HCT116 (cell line): ENCODE measurements around the gene AK5. TPM values are rescaled to one million over a fixed set of nuclear protein-coding genes. Genes with fewer than 3 reads are reported as not detected.

Experiments
- ATAC-seq: fragments of 200-7000 bp; cut with Tn5 transposase; 2 replicates; pipeline ENCODE4 v1.9.1; 2020; ENCODE audit warnings: mild to moderate bottlenecking, moderate library complexity
- BruUV-seq: library from RNA; stranded (reverse); fragments of 400-500 nt; replicated peaks from 2 replicates; lab custom pipeline; 2021; lab: Mats Ljungman, UMichigan
- CTCF ChIA-PET: fragments of 300-600 bp; sonication (Branson Sonifier 250); formaldehyde crosslinking; loops from one replicate; lab custom pipeline; 2021; ENCODE audit warnings: antibody characterized with exemption; lab: Charles Lee
- POLR2A ChIA-PET: fragments of 300-600, 350-600 bp; sonication (Branson Sonifier 250); formaldehyde crosslinking; loops from one replicate; lab custom pipeline; 2021; ENCODE audit warnings: antibody characterized with exemption; lab: Charles Lee
- RAD21 ChIA-PET, 2 experiments: fragments of 300-600 bp; sonication (Branson Sonifier 250); formaldehyde crosslinking; loops; one replicate each; lab custom pipeline; 2023; ENCODE audit warnings: low total read pairs in 2 of 2; ENCODE audit not compliant: uncharacterized antibody in 2 of 2, unreplicated experiment in 2 of 2, low non-redundant PET in 1 of 2; lab: Charles Lee
- DNase-seq: peaks from one replicate; pipeline ENCODE4 v3.0.0-alpha.2; 2010; ENCODE audit warnings: low read depth, low spot score
- H2AFZ ChIP-seq: fragments of 200-600 bp; shearing (Covaris generic), sonication (generic); 2 replicates; pipeline ENCODE4 v1.6.1; 2017; ENCODE audit warnings: low read depth, mixed run types, mixed read lengths, antibody characterized with exemption, low read length; ENCODE audit not compliant: poor library complexity, severe bottlenecking
- H3K27ac ChIP-seq: 2 replicates; pipeline ENCODE4 v1.5.1; 2012; ENCODE audit warnings: low read depth, low read length
- H3K27me3 ChIP-seq: fragments of 200-600 bp; sonication (generic); 2 replicates; pipeline ENCODE4 v1.6.1; 2016; ENCODE audit warnings: mixed run types, low read length, mixed read lengths; ENCODE audit not compliant: insufficient read depth
- H3K36me3 ChIP-seq, 2 experiments: fragments of 200-500 bp in 1 of 2; fragments of 200-600 bp in 1 of 2; sonication (Bioruptor generic) in 1 of 2; sonication (generic) in 1 of 2; 2 replicates each; pipeline versions ENCODE4 v1.5.1 to v1.6.1; 2014 to 2016; ENCODE audit warnings: low read length in 2 of 2, inconsistent platforms in 1 of 2, mixed read lengths in 1 of 2, mixed run types in 1 of 2; ENCODE audit not compliant: insufficient read depth in 2 of 2, control insufficient read depth in 1 of 2
- H3K4me1 ChIP-seq, 2 experiments: fragments of 200-600 bp in 1 of 2; sonication (generic) in 1 of 2; 2 replicates each; pipeline versions ENCODE4 v1.5.1 to v1.6.1; 2012 to 2017; ENCODE audit warnings: low read length in 2 of 2, inconsistent platforms in 1 of 2, mild to moderate bottlenecking in 1 of 2, mixed read lengths in 1 of 2, mixed run types in 1 of 2, moderate library complexity in 1 of 2; ENCODE audit not compliant: insufficient read depth in 2 of 2, control insufficient read depth in 1 of 2
- H3K4me2 ChIP-seq: fragments of 200-600 bp; sonication (generic); 2 replicates; pipeline ENCODE4 v1.6.1; 2017; ENCODE audit warnings: mixed run types, low read length, mixed read lengths
- H3K4me3 ChIP-seq, 2 experiments: fragments of 200-600 bp in 1 of 2; sonication (generic) in 1 of 2; replicated peaks in 1 of 2; 2 replicates each; pipeline ENCODE4 v1.5.1; 2011 to 2016; ENCODE audit warnings: low read length in 2 of 2, control low read depth in 1 of 2, low read depth in 1 of 2, mild to moderate bottlenecking in 1 of 2, mixed read lengths in 1 of 2, mixed run types in 1 of 2
- H3K79me2 ChIP-seq: fragments of 200-600 bp; sonication (generic); 2 replicates; pipeline ENCODE4 v1.6.1; 2017; ENCODE audit warnings: mild to moderate bottlenecking, mixed run types, low read length, moderate library complexity, mixed read lengths; ENCODE audit not compliant: insufficient read depth
- H3K9ac ChIP-seq: fragments of 200-600 bp; sonication (generic); 2 replicates; pipeline ENCODE4 v1.6.1; 2016; ENCODE audit warnings: low read length, mixed read lengths
- H3K9me2 ChIP-seq: fragments of 200-600 bp; sonication (generic), shearing (Covaris generic); 2 replicates; pipeline ENCODE4 v1.6.1; 2017; ENCODE audit warnings: mixed run types, mild to moderate bottlenecking, moderate library complexity; ENCODE audit not compliant: insufficient read depth
- H3K9me3 ChIP-seq, 2 experiments: fragments of 200-500 bp in 1 of 2; fragments of 200-600 bp in 1 of 2; sonication (Bioruptor generic) in 1 of 2; sonication (generic) in 1 of 2; 2 replicates each; pipeline ENCODE4 v1.6.1; 2014 to 2017; ENCODE audit warnings: low read length in 2 of 2, mixed read lengths in 2 of 2, inconsistent platforms in 1 of 2, low read depth in 1 of 2, mild to moderate bottlenecking in 1 of 2, mixed run types in 1 of 2, moderate library complexity in 1 of 2; ENCODE audit not compliant: control insufficient read depth in 1 of 2, insufficient read depth in 1 of 2
- H4K20me1 ChIP-seq: fragments of 200-600 bp; sonication (generic), shearing (Covaris generic); 2 replicates; pipeline ENCODE4 v1.6.1; 2017; ENCODE audit warnings: mixed run types, mild to moderate bottlenecking, moderate library complexity; ENCODE audit not compliant: insufficient read depth
- CBX3 ChIP-seq: IDR thresholded peaks from 2 replicates; pipeline ENCODE4 v1.6.1; 2012; ENCODE audit warnings: low read depth
- CEBPB ChIP-seq: IDR thresholded peaks from 2 replicates; pipeline ENCODE4 v1.6.1; 2012; ENCODE audit warnings: low read depth
- EGR1 ChIP-seq: IDR thresholded peaks from 2 replicates; pipeline ENCODE4 v1.6.1; 2012; ENCODE audit warnings: low read depth
- ELF1 ChIP-seq: IDR thresholded peaks from 2 replicates; pipeline ENCODE4 v1.6.1; 2012; ENCODE audit warnings: low read depth, borderline replicate concordance
- EZH2 ChIP-seq: fragments of 200-600 bp; sonication (generic); IDR thresholded peaks from 2 replicates; pipeline ENCODE4 v1.6.1; 2017; ENCODE audit warnings: antibody characterized with exemption, mixed run types
- EZH2phosphoT487 ChIP-seq: fragments of 200-600 bp; IDR thresholded peaks from 2 replicates; pipeline ENCODE4 v1.6.1; 2018; ENCODE audit warnings: antibody characterized with exemption, borderline replicate concordance
- FOSL1 ChIP-seq: IDR thresholded peaks from 2 replicates; pipeline ENCODE4 v1.6.1; 2012; ENCODE audit warnings: low read depth
- POLR2A ChIP-seq: IDR thresholded peaks from 2 replicates; pipeline ENCODE4 v1.7.0; 2011; ENCODE audit warnings: borderline replicate concordance; ENCODE audit not compliant: insufficient read depth, insufficient read length; ENCODE audit errors: extremely low read depth
- POLR2AphosphoS5 ChIP-seq: IDR thresholded peaks from 2 replicates; pipeline ENCODE4 v1.6.1; 2011; ENCODE audit warnings: mild to moderate bottlenecking, low read depth, low read length, moderate library complexity
- RAD21 ChIP-seq: IDR thresholded peaks from 2 replicates; pipeline ENCODE4 v1.6.1; 2012; ENCODE audit warnings: low read depth, mild to moderate bottlenecking
- SIN3A ChIP-seq: IDR thresholded peaks from 2 replicates; pipeline ENCODE4 v1.6.1; 2012; ENCODE audit warnings: low read depth
- SRF ChIP-seq: IDR thresholded peaks from 2 replicates; pipeline ENCODE4 v1.6.1; 2012; ENCODE audit warnings: low read depth
- TCF7L2 ChIP-seq: IDR thresholded peaks from 2 replicates; pipeline ENCODE4 v1.7.0; 2011; ENCODE audit warnings: borderline replicate concordance, inconsistent platforms; ENCODE audit not compliant: insufficient read depth, insufficient read length; ENCODE audit errors: extremely low read depth
- ZFX ChIP-seq: fragments of 450-650 bp; IDR thresholded peaks from 2 replicates; pipeline ENCODE4 v1.6.1; 2017
- ZNF274 ChIP-seq: fragments of 200-500 bp; sonication (Bioruptor generic); IDR thresholded peaks from 2 replicates; pipeline ENCODE4 v1.6.1; 2014; ENCODE audit warnings: mild to moderate bottlenecking, low read depth, low read length, inconsistent platforms
- intact Hi-C: fragments of 100-400 bp; cut with micrococcal nuclease; formaldehyde crosslinking; loops from 2 replicates; pipeline ENCODE4 v1.10.0; 2022
- total RNA-seq: library from RNA; stranded (reverse); gene quantifications from one replicate; pipeline ENCODE4 v1.2.1, GENCODE V29; 2021; ENCODE audit not compliant: unreplicated experiment
- TF ChIP-seq, protein P1 (sequence below), 3 experiments: fragments of 200-600 bp in 1 of 3; sonication (generic) in 1 of 3; IDR thresholded peaks in 2 of 3; conservative IDR thresholded peaks in 1 of 3; 2 replicates each; pipeline ENCODE4 v1.5.1; 2012 to 2017; ENCODE audit warnings: low read depth in 2 of 3, low read length in 2 of 3, antibody characterized with exemption in 1 of 3, borderline replicate concordance in 1 of 3, control low read depth in 1 of 3, mild to moderate bottlenecking in 1 of 3, mixed read lengths in 1 of 3, mixed run types in 1 of 3, moderate library complexity in 1 of 3; ENCODE audit not compliant: insufficient read depth in 1 of 3
- TF ChIP-seq, protein P2 (sequence below): IDR thresholded peaks from 2 replicates; pipeline ENCODE4 v1.6.1; 2011; ENCODE audit warnings: mild to moderate bottlenecking, low read length, moderate library complexity; ENCODE audit not compliant: insufficient replicate concordance; ENCODE audit errors: extremely low read depth

Gene AK5
- total RNA-seq, 1 experiment from 2014 or later: 0.22 TPM

GRCh38 chr1:77388661-77389060 is 106.8 kb downstream of the AK5 start (continued):
- TF ChIP-seq, protein P1, sequence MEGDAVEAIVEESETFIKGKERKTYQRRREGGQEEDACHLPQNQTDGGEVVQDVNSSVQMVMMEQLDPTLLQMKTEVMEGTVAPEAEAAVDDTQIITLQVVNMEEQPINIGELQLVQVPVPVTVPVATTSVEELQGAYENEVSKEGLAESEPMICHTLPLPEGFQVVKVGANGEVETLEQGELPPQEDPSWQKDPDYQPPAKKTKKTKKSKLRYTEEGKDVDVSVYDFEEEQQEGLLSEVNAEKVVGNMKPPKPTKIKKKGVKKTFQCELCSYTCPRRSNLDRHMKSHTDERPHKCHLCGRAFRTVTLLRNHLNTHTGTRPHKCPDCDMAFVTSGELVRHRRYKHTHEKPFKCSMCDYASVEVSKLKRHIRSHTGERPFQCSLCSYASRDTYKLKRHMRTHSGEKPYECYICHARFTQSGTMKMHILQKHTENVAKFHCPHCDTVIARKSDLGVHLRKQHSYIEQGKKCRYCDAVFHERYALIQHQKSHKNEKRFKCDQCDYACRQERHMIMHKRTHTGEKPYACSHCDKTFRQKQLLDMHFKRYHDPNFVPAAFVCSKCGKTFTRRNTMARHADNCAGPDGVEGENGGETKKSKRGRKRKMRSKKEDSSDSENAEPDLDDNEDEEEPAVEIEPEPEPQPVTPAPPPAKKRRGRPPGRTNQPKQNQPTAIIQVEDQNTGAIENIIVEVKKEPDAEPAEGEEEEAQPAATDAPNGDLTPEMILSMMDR (IDR thresholded peaks at IDR 0.05 in 2 of 3, conservative IDR thresholded peaks at IDR 0.05 in 1 of 3; ENCODE audit: borderline replicate concordance in 1 of 3, insufficient read depth in 1 of 3, low read depth in 2 of 3, low read length in 2 of 3): no peak
- no peak for TF ChIP-seq ZNF274
- TF ChIP-seq EZH2: no peak
- TF ChIP-seq RAD21: no peak

DNA sequence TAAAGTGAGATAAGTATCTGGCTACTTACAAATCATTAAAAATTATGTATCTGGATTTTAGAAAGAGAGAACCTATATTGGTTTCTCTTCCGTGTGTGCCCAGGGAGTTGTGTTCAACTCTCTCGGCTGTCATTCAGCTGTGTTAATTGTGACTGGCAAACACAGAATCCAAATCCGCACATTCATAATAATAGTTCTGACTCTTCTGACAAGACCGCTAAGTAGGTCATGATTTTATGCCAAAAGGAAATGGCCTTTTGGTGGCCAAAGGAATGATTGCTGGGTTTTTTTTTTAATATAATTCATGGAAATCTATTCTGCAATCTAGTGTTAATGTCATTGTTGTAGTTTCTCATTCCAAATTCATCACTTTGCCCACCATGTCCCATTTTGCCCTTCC is 110.7 kb downstream of the AK5 start:
- Histone ChIP-seq H2AFZ (no peak overlapping the region), H3K79me2 (no peaks in the 10 kb centered on the region), H3K4me3 (no peak overlapping the region), H3K9ac (no peak overlapping the region), H3K4me1 (no peaks in the 10 kb centered on the region), H3K27me3 (no peaks in the 10 kb centered on the region), H4K20me1 (no peaks in the 10 kb centered on the region), H3K4me2 (no peak overlapping the region), H3K9me3 (no peaks in the 10 kb centered on the region), H3K9me2 (no peaks in the 10 kb centered on the region), H3K27ac (no peak overlapping the region), H3K36me3 (no peaks in the 10 kb centered on the region)
- BruUV-seq: no TSS peak
- POLR2A ChIA-PET: no interaction called here
- ATAC-seq (no peak), DNase-seq (no peak)
- RAD21 ChIA-PET: no interaction called here
- CTCF ChIA-PET: no interaction called here
- intact Hi-C loops: no loop called here
- TF ChIP-seq TCF7L2 (no peak), ZFX (no peak)

DNA sequence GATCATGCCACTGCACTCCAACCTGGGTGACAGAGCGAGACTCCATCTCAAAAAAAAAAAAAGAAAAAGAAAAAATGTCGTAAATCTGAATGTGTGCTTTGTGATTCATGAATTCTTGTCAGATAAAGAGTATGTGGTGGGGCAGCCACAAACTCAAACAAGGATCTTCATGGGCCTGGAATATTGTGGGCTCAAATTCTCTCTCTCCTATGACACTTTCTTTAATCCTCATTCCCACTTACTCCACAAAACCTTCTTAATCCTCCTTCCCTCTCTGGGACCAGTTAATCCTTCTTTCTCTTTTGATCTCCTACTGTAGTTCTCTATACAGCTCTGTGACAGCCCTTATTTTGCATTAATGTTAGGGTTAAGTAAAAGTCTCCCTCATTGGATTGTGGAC is 112.3 kb downstream of the AK5 start:
- Histone ChIP-seq H3K9me2 (no peaks in the 10 kb centered on the region), H4K20me1 (no peaks in the 10 kb centered on the region), H3K9me3 (no peaks in the 10 kb centered on the region), H3K4me2 (no peak overlapping the region), H3K79me2 (no peaks in the 10 kb centered on the region), H2AFZ (no peak overlapping the region), H3K27me3 (no peaks in the 10 kb centered on the region), H3K4me3 (no peak overlapping the region), H3K36me3 (no peaks in the 10 kb centered on the region), H3K9ac (no peak overlapping the region), H3K27ac (no peak overlapping the region), H3K4me1 (no peaks in the 10 kb centered on the region)
- no peak for ATAC-seq
- ChIA-PET RAD21 (no interaction called here), POLR2A (no interaction called here), CTCF (no interaction called here)
- intact Hi-C loops: no loop called here
- BruUV-seq: no TSS peak
- no peak for DNase-seq
- TF ChIP-seq CBX3 (no peak), RAD21 (no peak), FOSL1 (no peak), SIN3A (no peak), SRF (no peak), CEBPB (no peak), EGR1 (no peak), POLR2A (no peak), TCF7L2 (no peak), ELF1 (no peak), POLR2AphosphoS5 (no peak), EZH2phosphoT487 (no peak)
- TF ChIP-seq, protein P2, sequence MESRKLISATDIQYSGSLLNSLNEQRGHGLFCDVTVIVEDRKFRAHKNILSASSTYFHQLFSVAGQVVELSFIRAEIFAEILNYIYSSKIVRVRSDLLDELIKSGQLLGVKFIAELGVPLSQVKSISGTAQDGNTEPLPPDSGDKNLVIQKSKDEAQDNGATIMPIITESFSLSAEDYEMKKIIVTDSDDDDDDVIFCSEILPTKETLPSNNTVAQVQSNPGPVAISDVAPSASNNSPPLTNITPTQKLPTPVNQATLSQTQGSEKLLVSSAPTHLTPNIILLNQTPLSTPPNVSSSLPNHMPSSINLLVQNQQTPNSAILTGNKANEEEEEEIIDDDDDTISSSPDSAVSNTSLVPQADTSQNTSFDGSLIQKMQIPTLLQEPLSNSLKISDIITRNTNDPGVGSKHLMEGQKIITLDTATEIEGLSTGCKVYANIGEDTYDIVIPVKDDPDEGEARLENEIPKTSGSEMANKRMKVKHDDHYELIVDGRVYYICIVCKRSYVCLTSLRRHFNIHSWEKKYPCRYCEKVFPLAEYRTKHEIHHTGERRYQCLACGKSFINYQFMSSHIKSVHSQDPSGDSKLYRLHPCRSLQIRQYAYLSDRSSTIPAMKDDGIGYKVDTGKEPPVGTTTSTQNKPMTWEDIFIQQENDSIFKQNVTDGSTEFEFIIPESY: no peak
